Astrocyte (in vitro differentiated cells and primary cell): ENCODE data around the gene KCTD13. TPM values are rescaled to one million over a fixed set of nuclear protein-coding genes. Genes with fewer than 3 reads are reported as not detected.
"Not testable (repeated sequence)": the region's sequence is repeated elsewhere in the genome, so short reads cannot be mapped to it uniquely, and the experiment has no call there.

Experiments
- DNase-seq: peaks from one replicate; pipeline ENCODE4 v3.0.0-alpha.2; 2010; ENCODE audit warnings: low read depth
- FAIRE-seq: peaks from 2 replicates; lab custom pipeline; 2011; peaks lifted over from hg19 to GRCh38; lab: Jason Lieb, UNC
- H2AFZ ChIP-seq: 2 replicates; pipeline ENCODE4 v1.6.0; 2012; ENCODE audit warnings: low read depth, low read length, inconsistent platforms
- H3K27ac ChIP-seq: 2 replicates; pipeline ENCODE4 v1.5.1; 2011; ENCODE audit warnings: low read depth, low read length, inconsistent platforms
- H3K27me3 ChIP-seq: 2 replicates; pipeline ENCODE4 v1.6.0; 2011; ENCODE audit warnings: low read length, inconsistent platforms; ENCODE audit not compliant: insufficient read depth
- H3K36me3 ChIP-seq: 2 replicates; pipeline ENCODE4 v1.5.1; 2011; ENCODE audit warnings: low read length, inconsistent platforms; ENCODE audit not compliant: insufficient read depth
- H3K4me1 ChIP-seq: 2 replicates; pipeline ENCODE4 v1.5.1; 2011; ENCODE audit warnings: low read length, inconsistent platforms; ENCODE audit not compliant: insufficient read depth
- H3K4me2 ChIP-seq: 2 replicates; pipeline ENCODE4 v1.6.0; 2012; ENCODE audit warnings: low read length, inconsistent platforms
- H3K4me3 ChIP-seq: 2 replicates; pipeline ENCODE4 v1.5.1; 2011; ENCODE audit warnings: low read depth, mild to moderate bottlenecking, low read length, inconsistent platforms; ENCODE audit not compliant: insufficient read depth
- H3K79me2 ChIP-seq: 2 replicates; pipeline ENCODE4 v1.6.0; 2012; ENCODE audit warnings: mild to moderate bottlenecking, low read length, inconsistent platforms; ENCODE audit not compliant: insufficient read depth
- H3K9ac ChIP-seq: 2 replicates; pipeline ENCODE4 v1.6.0; 2012; ENCODE audit warnings: mild to moderate bottlenecking, low read length, inconsistent platforms
- H3K9me3 ChIP-seq: 2 replicates; pipeline ENCODE4 v1.5.1; 2012; ENCODE audit warnings: low read depth, mild to moderate bottlenecking, low read length, inconsistent platforms; ENCODE audit not compliant: insufficient read depth
- H4K20me1 ChIP-seq: 2 replicates; pipeline ENCODE4 v1.6.0; 2012; ENCODE audit warnings: low read length, inconsistent platforms; ENCODE audit not compliant: insufficient read depth
- H3K27ac Mint-ChIP-seq: one replicate; pipeline ENCODE4 v1.8.0; 2021; ENCODE audit warnings: mild to moderate bottlenecking, mixed read lengths; ENCODE audit not compliant: unreplicated experiment
- H3K27me3 Mint-ChIP-seq: one replicate; pipeline ENCODE4 v1.8.0; 2021; ENCODE audit warnings: low read depth, mixed read lengths; ENCODE audit not compliant: unreplicated experiment
- H3K36me3 Mint-ChIP-seq: one replicate; pipeline ENCODE4 v1.8.0; 2021; ENCODE audit warnings: low read depth, mixed read lengths; ENCODE audit not compliant: unreplicated experiment
- H3K4me1 Mint-ChIP-seq: one replicate; pipeline ENCODE4 v1.8.0; 2021; ENCODE audit warnings: low read depth, mixed read lengths; ENCODE audit not compliant: unreplicated experiment
- H3K4me3 Mint-ChIP-seq: one replicate; pipeline ENCODE4 v1.8.0; 2021; ENCODE audit warnings: mild to moderate bottlenecking, moderate library complexity, mixed read lengths; ENCODE audit not compliant: unreplicated experiment
- H3K9me3 Mint-ChIP-seq: one replicate; pipeline ENCODE4 v1.8.0; 2021; ENCODE audit warnings: mild to moderate bottlenecking, mixed read lengths; ENCODE audit not compliant: unreplicated experiment
- CTCF ChIP-seq: IDR thresholded peaks from 2 replicates; pipeline ENCODE4 v1.5.1; 2011; ENCODE audit warnings: low read depth, mild to moderate bottlenecking, inconsistent platforms, low read length, moderate library complexity; ENCODE audit not compliant: insufficient read depth
- EZH2 ChIP-seq: IDR thresholded peaks from 2 replicates; pipeline ENCODE4 v1.6.1; 2012; ENCODE audit warnings: mild to moderate bottlenecking, low read length, inconsistent platforms; ENCODE audit not compliant: insufficient read depth
- total RNA-seq: library from RNA; stranded (reverse); gene quantifications from 2 replicates; pipeline ENCODE4 v1.2.1, GENCODE V29; 2021

The KCTD13 gene
- total RNA-seq, 1 donor from 2014 or later, result 27.1 TPM

GRCh38 chr16:29892458-29892813 lies 33.6 kb downstream of the KCTD13 start:
- H3K4me1 Mint-ChIP-seq, result no peaks in the 10 kb centered on the region
- no peak for TF ChIP-seq CTCF
- no peak for TF ChIP-seq EZH2
- Histone ChIP-seq H4K20me1 (peaks cover 3% of the 10 kb centered on the region), H3K4me2 (no peak overlapping the region), H3K4me3 (no peak overlapping the region), H3K36me3 (no peaks in the 10 kb centered on the region), H3K9ac (no peak overlapping the region), H3K4me1 (no peaks in the 10 kb centered on the region), H3K9me3 (no peaks in the 10 kb centered on the region), H3K79me2 (no peaks in the 10 kb centered on the region), H2AFZ (no peak overlapping the region), H3K27me3 (peaks cover 2% of the 10 kb centered on the region), H3K27ac (no peak overlapping the region)
- H3K27ac Mint-ChIP-seq, result no peak overlapping the region
- H3K4me3 Mint-ChIP-seq, result no peak overlapping the region
- no peak for DNase-seq
- no peak for FAIRE-seq
- no peaks in the 10 kb centered on the region for H3K9me3 Mint-ChIP-seq
- peaks cover 8% of the 10 kb centered on the region for H3K36me3 Mint-ChIP-seq
- H3K27me3 Mint-ChIP-seq, result no peaks in the 10 kb centered on the region

- TF ChIP-seq CTCF, result no peak
- TF ChIP-seq EZH2, result no peak
- H3K4me1 ChIP-seq, result no peaks in the 10 kb centered on the region
- H3K27me3 Mint-ChIP-seq, result no peaks in the 10 kb centered on the region
- H3K9me3 ChIP-seq, result no peaks in the 10 kb centered on the region
- H3K36me3 Mint-ChIP-seq, result peaks cover 8% of the 10 kb centered on the region
- H3K27me3 ChIP-seq, result no peaks in the 10 kb centered on the region
- H3K9me3 Mint-ChIP-seq, result no peaks in the 10 kb centered on the region
- no peak overlapping the region for H3K27ac Mint-ChIP-seq
- H3K4me3 Mint-ChIP-seq, result no peak overlapping the region
- H3K36me3 ChIP-seq, result no peaks in the 10 kb centered on the region
- no peak overlapping the region for H3K4me3 ChIP-seq
- no peaks in the 10 kb centered on the region for H4K20me1 ChIP-seq
- H2AFZ ChIP-seq, result no peak overlapping the region
- DNase-seq (no peak), FAIRE-seq (no peak)
- no peak overlapping the region for H3K27ac ChIP-seq
- H3K9ac ChIP-seq, result no peak overlapping the region
- no peaks in the 10 kb centered on the region for H3K79me2 ChIP-seq
- H3K4me1 Mint-ChIP-seq, result no peaks in the 10 kb centered on the region
- H3K4me2 ChIP-seq, result no peak overlapping the region
Observed at GRCh38 chr16:29891525-29892457, 34.2 kb downstream of the KCTD13 start.

- not testable (repeated sequence) for H3K4me2 ChIP-seq, H3K4me1 ChIP-seq, H3K27ac ChIP-seq, FAIRE-seq, H3K27me3 ChIP-seq, H3K9me3 Mint-ChIP-seq, H3K36me3 Mint-ChIP-seq, H3K27me3 Mint-ChIP-seq, H4K20me1 ChIP-seq, H3K4me3 ChIP-seq, H3K79me2 ChIP-seq, H3K9me3 ChIP-seq, DNase-seq, H3K36me3 ChIP-seq, H3K4me1 Mint-ChIP-seq, H3K27ac Mint-ChIP-seq, H3K9ac ChIP-seq, H3K4me3 Mint-ChIP-seq, H2AFZ ChIP-seq
Observed at GRCh38 chr16:29889372-29889771, 36.7 kb downstream of the KCTD13 start.
